SK-N-SH (cell line): Measurements from ENCODE around the gene ROBO1. TPM values are rescaled to one million over a fixed set of nuclear protein-coding genes. Genes with fewer than 3 reads are reported as not detected.

ENCODE experiments used
- CTCF ChIA-PET: fragments of 300-600, 350-600 bp; formaldehyde crosslinking; extraction: SDS; loops from one replicate; lab custom pipeline; 2021; lab: Yijun Ruan, JAX
- POLR2A ChIA-PET: fragments of 350-600 bp; sonication (Branson Sonifier 250); formaldehyde crosslinking; extraction: SDS; loops from one replicate; lab custom pipeline; 2020; ENCODE audit warnings: antibody characterized with exemption, inconsistent platforms; lab: Yijun Ruan, JAX
- DNase-seq: peaks from one replicate; pipeline ENCODE4 v3.0.0; 2012
- H2AFZ ChIP-seq: fragments of 200-600 bp; sonication (generic); 2 replicates; pipeline ENCODE4 v1.8.1; 2016; ENCODE audit warnings: antibody characterized with exemption, mild to moderate bottlenecking, low read depth
- H3F3A ChIP-seq: fragments of 200-600 bp; sonication (generic); replicated peaks from 2 replicates; pipeline ENCODE3; 2016; ENCODE audit warnings: antibody characterized with exemption, mild to moderate bottlenecking; ENCODE audit not compliant: insufficient read depth
- H3K27ac ChIP-seq, 2 experiments: fragments of 200-500 bp in 1 of 2; fragments of 200-600 bp in 1 of 2; sonication (Bioruptor generic) in 1 of 2; sonication (generic), shearing (Covaris generic) in 1 of 2; 2 replicates each; pipeline versions ENCODE4 v1.5.1 to v1.6.1; 2014 to 2016; ENCODE audit warnings: low read depth in 2 of 2, inconsistent platforms in 1 of 2, low read length in 1 of 2, mild to moderate bottlenecking in 1 of 2, mixed read lengths in 1 of 2
- H3K27me3 ChIP-seq: fragments of 200-600 bp; sonication (generic), shearing (Covaris generic); 2 replicates; pipeline ENCODE4 v1.6.1; 2016; ENCODE audit warnings: mixed run types; ENCODE audit not compliant: insufficient read depth
- H3K36me3 ChIP-seq, 2 experiments: fragments of 200-500 bp in 1 of 2; fragments of 200-600 bp in 1 of 2; sonication (Bioruptor generic) in 1 of 2; sonication (generic) in 1 of 2; replicated peaks in 1 of 2; 2 replicates each; pipeline versions ENCODE3 to v1.5.1; 2014 to 2016; ENCODE audit warnings: low read length in 1 of 2, mild to moderate bottlenecking in 1 of 2; ENCODE audit not compliant: insufficient read depth in 2 of 2, control insufficient read depth in 1 of 2
- H3K4me1 ChIP-seq, 2 experiments: fragments of 200-500 bp in 1 of 2; fragments of 200-600 bp in 1 of 2; sonication (Bioruptor generic) in 1 of 2; sonication (generic), shearing (Covaris generic) in 1 of 2; 2 replicates each; pipeline versions ENCODE4 v1.5.1 to v1.6.1; 2014 to 2016; ENCODE audit warnings: low read depth in 1 of 2, low read length in 1 of 2, mixed run types in 1 of 2; ENCODE audit not compliant: insufficient read depth in 2 of 2, control insufficient read depth in 1 of 2
- H3K4me2 ChIP-seq: fragments of 200-600 bp; sonication (generic), shearing (Covaris generic); 2 replicates; pipeline ENCODE4 v1.6.1; 2017; ENCODE audit warnings: mixed run types
- H3K4me3 ChIP-seq, 2 experiments: fragments of 200-500 bp in 1 of 2; fragments of 200-600 bp in 1 of 2; sonication (Bioruptor generic) in 1 of 2; sonication (generic), shearing (Covaris generic) in 1 of 2; 2 replicates each; pipeline versions ENCODE4 v1.5.1 to v1.8.1; 2014 to 2016; ENCODE audit warnings: low read depth in 2 of 2, inconsistent platforms in 1 of 2, low read length in 1 of 2, mild to moderate bottlenecking in 1 of 2, mixed read lengths in 1 of 2, moderate library complexity in 1 of 2
- H3K79me2 ChIP-seq: fragments of 200-600 bp; sonication (generic); 2 replicates; pipeline ENCODE4 v1.8.1; 2017; ENCODE audit warnings: mild to moderate bottlenecking; ENCODE audit not compliant: insufficient read depth
- H3K9ac ChIP-seq: fragments of 200-600 bp; sonication (generic); 2 replicates; pipeline ENCODE4 v1.6.1; 2017; ENCODE audit warnings: mixed run types
- H3K9me2 ChIP-seq: fragments of 200-600 bp; sonication (generic); 2 replicates; pipeline ENCODE4 v1.6.1; 2017; ENCODE audit warnings: mixed run types
- H3K9me3 ChIP-seq: fragments of 200-600 bp; sonication (generic); 2 replicates; pipeline ENCODE4 v1.6.1; 2017; ENCODE audit warnings: mixed run types, mild to moderate bottlenecking, moderate library complexity
- H4K20me1 ChIP-seq: fragments of 200-600 bp; sonication (generic); 2 replicates; pipeline ENCODE4 v1.6.1; 2017; ENCODE audit warnings: mild to moderate bottlenecking, mixed run types; ENCODE audit not compliant: insufficient read depth
- ELF1 ChIP-seq: IDR thresholded peaks from 2 replicates; pipeline ENCODE4 v1.4.0; 2012
- FOXJ3 ChIP-seq: sonication (generic); formaldehyde crosslinking; IDR thresholded peaks from 2 replicates; pipeline ENCODE4 v1.5.1; 2020; ENCODE audit warnings: mild to moderate bottlenecking, missing genetic modification reagents
- GABPA ChIP-seq: IDR thresholded peaks from 2 replicates; pipeline ENCODE4 v1.4.0; 2012; ENCODE audit warnings: low read depth, mild to moderate bottlenecking
- GATA2 ChIP-seq: sonication (generic); formaldehyde crosslinking; IDR thresholded peaks from 2 replicates; pipeline ENCODE4 v1.5.0; 2020; ENCODE audit warnings: mild to moderate bottlenecking, missing genetic modification reagents
- NFIC ChIP-seq: IDR thresholded peaks from 2 replicates; pipeline ENCODE4 v1.4.0; 2012; ENCODE audit warnings: borderline replicate concordance
- NRF1 ChIP-seq: IDR thresholded peaks from 2 replicates; pipeline ENCODE4 v1.6.1; 2012; ENCODE audit warnings: low read depth, mild to moderate bottlenecking, low read length
- RAD21 ChIP-seq: IDR thresholded peaks from 2 replicates; pipeline ENCODE4 v1.6.1; 2012; ENCODE audit warnings: mild to moderate bottlenecking, low read length
- RFX5 ChIP-seq: IDR thresholded peaks from 2 replicates; pipeline ENCODE4 v1.6.1; 2012; ENCODE audit warnings: mild to moderate bottlenecking, improper control_type of control experiment, low read length
- SIN3A ChIP-seq: IDR thresholded peaks from 2 replicates; pipeline ENCODE4 v1.6.1; 2012; ENCODE audit warnings: low read depth, mild to moderate bottlenecking, low read length, moderate library complexity, borderline replicate concordance
- SMC3 ChIP-seq: IDR thresholded peaks from 2 replicates; pipeline ENCODE4 v1.6.1; 2012; ENCODE audit warnings: low read depth, low read length, improper control_type of control experiment
- TAF1 ChIP-seq: IDR thresholded peaks from 2 replicates; pipeline ENCODE4 v1.6.1; 2012; ENCODE audit warnings: low read depth, mild to moderate bottlenecking, low read length, moderate library complexity, borderline replicate concordance
- TEAD4 ChIP-seq: IDR thresholded peaks from 2 replicates; pipeline ENCODE4 v1.4.0; 2012; ENCODE audit warnings: mild to moderate bottlenecking, borderline replicate concordance; ENCODE audit not compliant: insufficient read depth
- WGBS: methylation state at CpG from one replicate; pipeline ENCODE4 v1.1.6; 2017; ENCODE audit warnings: low lambda C conversion rate; 5-methylcytosine and 5-hydroxymethylcytosine counted together
- polyA plus RNA-seq, 3 experiments: library from polyadenylated mRNA; depleted of rRNA; stranded (reverse); fragments of >200 nt; gene quantifications; 2 replicates each; pipeline ENCODE4 v1.2.3, GENCODE V29; 2012
- TF ChIP-seq, protein P1 (sequence below): fragments of 150-350 bp; IDR thresholded peaks from 2 replicates; pipeline ENCODE4 v1.6.1; 2017; ENCODE audit warnings: antibody characterized with exemption, low read length, low read depth, borderline replicate concordance
- TF ChIP-seq, protein P2 (sequence below): IDR thresholded peaks from 2 replicates; pipeline ENCODE4 v1.6.1; 2012; ENCODE audit warnings: mild to moderate bottlenecking, low read depth, low read length, moderate library complexity

ROBO1 gene
- polyA plus RNA-seq, 1 of the 3 experiments (the other 2 are of a cell fraction), result 22.7 TPM

DNA sequence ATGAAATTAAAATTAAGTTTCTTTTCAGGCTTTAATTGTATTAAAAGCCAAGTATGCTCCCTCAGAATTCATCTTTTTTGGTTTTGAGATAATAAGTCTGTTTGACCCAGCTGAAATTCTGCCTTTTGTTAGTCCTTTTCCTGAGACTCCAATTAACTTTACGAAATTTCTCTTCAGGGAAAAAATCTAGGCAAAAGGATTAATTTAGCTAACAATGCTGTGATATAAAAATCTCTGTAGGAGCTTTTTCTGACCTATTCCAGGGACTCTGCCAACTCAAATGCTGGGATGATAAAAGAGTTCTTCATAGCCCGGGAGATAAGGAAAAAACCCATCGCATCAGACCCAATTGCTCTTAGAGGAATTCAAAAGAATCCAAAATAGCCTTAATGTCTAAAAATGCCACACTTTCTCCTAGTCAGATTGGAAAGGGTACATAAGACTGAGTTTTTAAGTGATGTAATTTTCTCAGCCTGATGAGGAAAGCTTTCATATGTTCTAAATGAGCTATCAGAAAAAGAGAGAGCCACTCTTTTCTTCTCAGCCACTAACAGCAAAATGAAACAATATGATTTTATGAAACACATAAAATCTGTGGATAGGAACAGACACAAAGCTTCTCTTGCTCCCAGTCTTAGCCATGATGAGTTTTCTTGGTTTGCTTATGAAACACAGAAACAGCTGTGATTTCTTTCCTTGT lies 405.1 kb downstream of the ROBO1 start:
- peaks cover 10% of the 10 kb centered on the region for H3F3A ChIP-seq
- CTCF ChIA-PET, result interaction anchor here (0.8 to 5.9 kb wide), 26 partner anchors 11 to 704 kb away, joined by 3 to 90 read pairs (median 4); no protein-coding TSS in a partner anchor
- H3K9me3 ChIP-seq, result no peaks in the 10 kb centered on the region
- H3K9me2 ChIP-seq, result no peaks in the 10 kb centered on the region
- no peak for TF ChIP-seq TEAD4
- TF ChIP-seq RFX5, result no peak
- TF ChIP-seq SMC3, result no peak
- no peak for TF ChIP-seq FOXJ3
- TF ChIP-seq NFIC, result no peak
- TF ChIP-seq TAF1, result no peak
- TF ChIP-seq GABPA, result no peak
- TF ChIP-seq, protein P1, sequence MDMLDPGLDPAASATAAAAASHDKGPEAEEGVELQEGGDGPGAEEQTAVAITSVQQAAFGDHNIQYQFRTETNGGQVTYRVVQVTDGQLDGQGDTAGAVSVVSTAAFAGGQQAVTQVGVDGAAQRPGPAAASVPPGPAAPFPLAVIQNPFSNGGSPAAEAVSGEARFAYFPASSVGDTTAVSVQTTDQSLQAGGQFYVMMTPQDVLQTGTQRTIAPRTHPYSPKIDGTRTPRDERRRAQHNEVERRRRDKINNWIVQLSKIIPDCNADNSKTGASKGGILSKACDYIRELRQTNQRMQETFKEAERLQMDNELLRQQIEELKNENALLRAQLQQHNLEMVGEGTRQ, result no peak
- TF ChIP-seq GATA2 (CRISPR knock-in tag), result no peak
- TF ChIP-seq ELF1, result no peak
- TF ChIP-seq NRF1, result no peak
- no peak for TF ChIP-seq RAD21
- TF ChIP-seq, protein P2, sequence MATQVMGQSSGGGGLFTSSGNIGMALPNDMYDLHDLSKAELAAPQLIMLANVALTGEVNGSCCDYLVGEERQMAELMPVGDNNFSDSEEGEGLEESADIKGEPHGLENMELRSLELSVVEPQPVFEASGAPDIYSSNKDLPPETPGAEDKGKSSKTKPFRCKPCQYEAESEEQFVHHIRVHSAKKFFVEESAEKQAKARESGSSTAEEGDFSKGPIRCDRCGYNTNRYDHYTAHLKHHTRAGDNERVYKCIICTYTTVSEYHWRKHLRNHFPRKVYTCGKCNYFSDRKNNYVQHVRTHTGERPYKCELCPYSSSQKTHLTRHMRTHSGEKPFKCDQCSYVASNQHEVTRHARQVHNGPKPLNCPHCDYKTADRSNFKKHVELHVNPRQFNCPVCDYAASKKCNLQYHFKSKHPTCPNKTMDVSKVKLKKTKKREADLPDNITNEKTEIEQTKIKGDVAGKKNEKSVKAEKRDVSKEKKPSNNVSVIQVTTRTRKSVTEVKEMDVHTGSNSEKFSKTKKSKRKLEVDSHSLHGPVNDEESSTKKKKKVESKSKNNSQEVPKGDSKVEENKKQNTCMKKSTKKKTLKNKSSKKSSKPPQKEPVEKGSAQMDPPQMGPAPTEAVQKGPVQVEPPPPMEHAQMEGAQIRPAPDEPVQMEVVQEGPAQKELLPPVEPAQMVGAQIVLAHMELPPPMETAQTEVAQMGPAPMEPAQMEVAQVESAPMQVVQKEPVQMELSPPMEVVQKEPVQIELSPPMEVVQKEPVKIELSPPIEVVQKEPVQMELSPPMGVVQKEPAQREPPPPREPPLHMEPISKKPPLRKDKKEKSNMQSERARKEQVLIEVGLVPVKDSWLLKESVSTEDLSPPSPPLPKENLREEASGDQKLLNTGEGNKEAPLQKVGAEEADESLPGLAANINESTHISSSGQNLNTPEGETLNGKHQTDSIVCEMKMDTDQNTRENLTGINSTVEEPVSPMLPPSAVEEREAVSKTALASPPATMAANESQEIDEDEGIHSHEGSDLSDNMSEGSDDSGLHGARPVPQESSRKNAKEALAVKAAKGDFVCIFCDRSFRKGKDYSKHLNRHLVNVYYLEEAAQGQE, result no peak
- TF ChIP-seq SIN3A, result no peak
- TF ChIP-seq, all 33 proteins: peak for 0
- 69% methylated on average over 3 of the region's 3 CpGs for WGBS
- H3K4me2 ChIP-seq, result peak overlapping the region; percentile 1; the same call in 1 of the 2 replicates
- no peak overlapping the region for H3K27ac ChIP-seq
- no peaks in the 10 kb centered on the region for H4K20me1 ChIP-seq
- H3K4me3 ChIP-seq, result no peak overlapping the region
- POLR2A ChIA-PET, result no interaction called here
- no peaks in the 10 kb centered on the region for H3K27me3 ChIP-seq
- H3K4me1 ChIP-seq, result peaks cover 0 to 11% of the 10 kb centered on the region in 2 experiments; a peak in 2 of 4 replicates
- H2AFZ ChIP-seq, result peak overlapping the region; percentile 69; the same call in 1 of the 2 replicates
- H3K36me3 ChIP-seq, result no peaks in the 10 kb centered on the region
- DNase-seq, result no peak
- no peak overlapping the region for H3K9ac ChIP-seq
- no peaks in the 10 kb centered on the region for H3K79me2 ChIP-seq
